T-helper 22 cell (primary cell): ENCODE results near the gene PNKD.

Experiments used
- DNase-seq: peaks from one replicate; pipeline ENCODE4 v3.0.0-alpha.2; 2020; ENCODE audit warnings: low read depth

PNKD gene

GRCh38 chr2:218256612-218257350 lies 13.5 kb upstream of the PNKD start:
- no peak for DNase-seq

GRCh38 chr2:218257390-218257981 lies 12.8 kb upstream of the PNKD start:
- DNase-seq, result peak; percentile 18

GRCh38 chr2:218259099-218259961 lies 11.0 kb upstream of the PNKD start:
- no peak for DNase-seq

GRCh38 chr2:218260166-218260565 lies 10.2 kb upstream of the PNKD start:
- DNase-seq, result no peak

GRCh38 chr2:218260742-218261422 lies 9.4 kb upstream of the PNKD start, which contains the start of gene GPBAR1:
Gene GPBAR1 (plus strand): TSS chr2:218261015. CDS start chr2:218262725, 1,710 bp downstream.
- DNase-seq, result no peak

GRCh38 chr2:218261423-218262236 lies 8.7 kb upstream of the PNKD start:
- DNase-seq, result no peak

GRCh38 chr2:218262237-218262600 lies 8.1 kb upstream of the PNKD start:
- no peak for DNase-seq

- DNase-seq, result no peak
Measured at GRCh38 chr2:218262631-218263586, 7.4 kb upstream of the PNKD start.

GRCh38 chr2:218263817-218264641 lies 6.3 kb upstream of the PNKD start:
- no peak for DNase-seq

GRCh38 chr2:218264773-218265561 lies 5.4 kb upstream of the PNKD start:
- no peak for DNase-seq

- DNase-seq, result no peak
Measured at GRCh38 chr2:218265626-218266025, 4.7 kb upstream of the PNKD start.

GRCh38 chr2:218266316-218266979 lies 3.9 kb upstream of the PNKD start:
- DNase-seq, result no peak

- DNase-seq, result no peak
Measured at GRCh38 chr2:218267259-218267658, 3.1 kb upstream of the PNKD start.

- DNase-seq, result no peak
Measured at GRCh38 chr2:218270721-218271486, 585 bp downstream of the PNKD start.

- no peak for DNase-seq
Measured at GRCh38 chr2:218271487-218271797, 1.1 kb downstream of the PNKD start.

GRCh38 chr2:218271865-218272530 lies 1.7 kb downstream of the PNKD start:
- DNase-seq, result no peak
